ENCODE measurements around the gene ECM2.

Gene ECM2

DNA sequence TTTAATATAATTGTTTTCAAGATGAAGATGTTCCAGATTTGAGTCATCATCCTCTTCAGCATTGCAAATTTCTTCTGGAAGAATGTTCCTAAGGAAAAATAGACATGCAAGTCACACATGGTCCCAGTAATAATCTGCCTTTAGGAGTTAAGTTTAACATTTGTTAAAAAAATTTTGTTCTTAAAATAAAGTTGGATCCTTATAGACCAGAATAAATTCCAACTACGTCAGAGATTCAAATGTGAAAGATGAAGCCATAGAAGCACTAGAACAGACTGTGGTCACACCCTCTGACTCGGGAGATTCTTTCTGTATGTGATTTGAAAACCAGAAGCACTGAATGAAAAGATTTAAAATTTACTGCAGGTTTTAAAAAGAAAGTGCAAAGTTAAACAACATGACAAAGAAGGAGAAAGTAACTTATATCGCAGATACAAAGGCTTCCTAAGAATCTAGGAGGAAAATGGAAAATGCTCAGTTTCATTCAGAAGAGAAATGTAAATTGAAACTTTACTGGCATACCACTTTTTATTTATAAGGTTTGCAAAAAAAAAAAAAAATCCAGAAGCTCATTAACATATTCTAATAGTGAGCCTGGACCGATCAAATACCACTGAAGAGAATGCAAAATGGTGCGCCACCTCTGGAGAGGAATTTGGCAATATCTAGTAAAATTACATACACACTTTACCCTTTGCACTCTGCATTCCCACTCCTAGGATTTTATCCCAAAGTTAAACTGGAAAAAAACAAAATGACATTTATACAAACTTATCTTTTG, 39.2 kb downstream of the ECM2 start:
- TF ChIP-seq POLR2AphosphoS5 (IDR thresholded peaks at IDR 0.05; ENCODE audit: low read depth, low read length) (no peak), SIN3A (IDR thresholded peaks at IDR 0.05; ENCODE audit: borderline replicate concordance, insufficient read depth, low read length) (no peak), TAF1 (IDR thresholded peaks at IDR 0.05; ENCODE audit: borderline replicate concordance, insufficient read depth, low read length) (no peak), FOXP2 (optimal IDR thresholded peaks at IDR 0.05; ENCODE audit: borderline replicate concordance, extremely low read depth, extremely low read length, insufficient read depth) (no peak)
- TF ChIP-seq, protein P1, sequence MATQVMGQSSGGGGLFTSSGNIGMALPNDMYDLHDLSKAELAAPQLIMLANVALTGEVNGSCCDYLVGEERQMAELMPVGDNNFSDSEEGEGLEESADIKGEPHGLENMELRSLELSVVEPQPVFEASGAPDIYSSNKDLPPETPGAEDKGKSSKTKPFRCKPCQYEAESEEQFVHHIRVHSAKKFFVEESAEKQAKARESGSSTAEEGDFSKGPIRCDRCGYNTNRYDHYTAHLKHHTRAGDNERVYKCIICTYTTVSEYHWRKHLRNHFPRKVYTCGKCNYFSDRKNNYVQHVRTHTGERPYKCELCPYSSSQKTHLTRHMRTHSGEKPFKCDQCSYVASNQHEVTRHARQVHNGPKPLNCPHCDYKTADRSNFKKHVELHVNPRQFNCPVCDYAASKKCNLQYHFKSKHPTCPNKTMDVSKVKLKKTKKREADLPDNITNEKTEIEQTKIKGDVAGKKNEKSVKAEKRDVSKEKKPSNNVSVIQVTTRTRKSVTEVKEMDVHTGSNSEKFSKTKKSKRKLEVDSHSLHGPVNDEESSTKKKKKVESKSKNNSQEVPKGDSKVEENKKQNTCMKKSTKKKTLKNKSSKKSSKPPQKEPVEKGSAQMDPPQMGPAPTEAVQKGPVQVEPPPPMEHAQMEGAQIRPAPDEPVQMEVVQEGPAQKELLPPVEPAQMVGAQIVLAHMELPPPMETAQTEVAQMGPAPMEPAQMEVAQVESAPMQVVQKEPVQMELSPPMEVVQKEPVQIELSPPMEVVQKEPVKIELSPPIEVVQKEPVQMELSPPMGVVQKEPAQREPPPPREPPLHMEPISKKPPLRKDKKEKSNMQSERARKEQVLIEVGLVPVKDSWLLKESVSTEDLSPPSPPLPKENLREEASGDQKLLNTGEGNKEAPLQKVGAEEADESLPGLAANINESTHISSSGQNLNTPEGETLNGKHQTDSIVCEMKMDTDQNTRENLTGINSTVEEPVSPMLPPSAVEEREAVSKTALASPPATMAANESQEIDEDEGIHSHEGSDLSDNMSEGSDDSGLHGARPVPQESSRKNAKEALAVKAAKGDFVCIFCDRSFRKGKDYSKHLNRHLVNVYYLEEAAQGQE (IDR thresholded peaks at IDR 0.05; ENCODE audit: insufficient read depth in 1 of 2, low read depth in 2 of 2, low read length in 2 of 2) = no peak

- no peak for TF ChIP-seq SIN3A (IDR thresholded peaks at IDR 0.05; ENCODE audit: borderline replicate concordance, insufficient read depth, low read length)
Observed at GRCh38 chr9:92494856-92495255, 40.9 kb downstream of the ECM2 start.

GRCh38 chr9:92493749-92494387, 41.9 kb downstream of the ECM2 start:
- TF ChIP-seq FOXP2 (optimal IDR thresholded peaks at IDR 0.05; ENCODE audit: borderline replicate concordance, extremely low read depth, extremely low read length, insufficient read depth) (no peak), SIN3A (IDR thresholded peaks at IDR 0.05; ENCODE audit: borderline replicate concordance, insufficient read depth, low read length) (no peak), POLR2AphosphoS5 (IDR thresholded peaks at IDR 0.05; ENCODE audit: low read depth, low read length) (no peak), TAF1 (IDR thresholded peaks at IDR 0.05; ENCODE audit: borderline replicate concordance, insufficient read depth, low read length) (no peak)
- TF ChIP-seq, protein P1 (IDR thresholded peaks at IDR 0.05; ENCODE audit: insufficient read depth in 1 of 2, low read depth in 2 of 2, low read length in 2 of 2) = no peak

DNA sequence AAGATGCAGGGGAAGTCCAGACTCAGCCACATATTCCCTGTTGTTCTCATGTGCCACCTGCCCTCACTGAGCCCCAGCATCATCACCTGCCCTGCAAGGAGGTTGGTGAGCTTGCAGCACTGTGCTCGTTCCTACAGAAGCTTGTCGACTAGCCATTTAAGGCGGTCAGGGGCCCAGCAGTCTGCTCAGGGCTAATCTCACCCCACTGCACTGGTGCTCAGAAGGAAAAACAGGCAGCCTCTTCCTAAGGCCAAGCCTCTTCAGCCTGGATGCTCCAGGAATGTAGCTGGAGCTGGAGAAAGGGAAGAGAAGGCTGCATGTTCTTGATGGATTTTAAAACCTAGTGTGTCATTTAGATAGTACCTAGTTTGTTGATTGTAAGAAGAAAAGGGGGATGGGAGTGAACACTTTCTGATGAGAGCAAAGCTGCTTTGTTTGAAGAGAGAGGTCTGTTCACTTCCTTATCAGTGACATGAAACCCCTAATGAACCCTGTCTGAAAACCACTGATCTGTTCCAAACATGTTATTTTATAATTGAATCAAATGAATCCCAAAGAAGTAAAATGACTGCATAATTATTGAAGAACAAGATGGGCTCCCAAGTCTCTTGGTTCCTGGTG, 42.9 kb downstream of the ECM2 start:
- TF ChIP-seq, protein P1 (IDR thresholded peaks at IDR 0.05; ENCODE audit: insufficient read depth in 1 of 2, low read depth in 2 of 2, low read length in 2 of 2) = no peak
- no peak for TF ChIP-seq FOXP2 (optimal IDR thresholded peaks at IDR 0.05; ENCODE audit: borderline replicate concordance, extremely low read depth, extremely low read length, insufficient read depth)
- TF ChIP-seq TAF1 (IDR thresholded peaks at IDR 0.05; ENCODE audit: borderline replicate concordance, insufficient read depth, low read length) = no peak
- TF ChIP-seq SIN3A (IDR thresholded peaks at IDR 0.05; ENCODE audit: borderline replicate concordance, insufficient read depth, low read length) = no peak
- no peak for TF ChIP-seq POLR2AphosphoS5 (IDR thresholded peaks at IDR 0.05; ENCODE audit: low read depth, low read length)

DNA sequence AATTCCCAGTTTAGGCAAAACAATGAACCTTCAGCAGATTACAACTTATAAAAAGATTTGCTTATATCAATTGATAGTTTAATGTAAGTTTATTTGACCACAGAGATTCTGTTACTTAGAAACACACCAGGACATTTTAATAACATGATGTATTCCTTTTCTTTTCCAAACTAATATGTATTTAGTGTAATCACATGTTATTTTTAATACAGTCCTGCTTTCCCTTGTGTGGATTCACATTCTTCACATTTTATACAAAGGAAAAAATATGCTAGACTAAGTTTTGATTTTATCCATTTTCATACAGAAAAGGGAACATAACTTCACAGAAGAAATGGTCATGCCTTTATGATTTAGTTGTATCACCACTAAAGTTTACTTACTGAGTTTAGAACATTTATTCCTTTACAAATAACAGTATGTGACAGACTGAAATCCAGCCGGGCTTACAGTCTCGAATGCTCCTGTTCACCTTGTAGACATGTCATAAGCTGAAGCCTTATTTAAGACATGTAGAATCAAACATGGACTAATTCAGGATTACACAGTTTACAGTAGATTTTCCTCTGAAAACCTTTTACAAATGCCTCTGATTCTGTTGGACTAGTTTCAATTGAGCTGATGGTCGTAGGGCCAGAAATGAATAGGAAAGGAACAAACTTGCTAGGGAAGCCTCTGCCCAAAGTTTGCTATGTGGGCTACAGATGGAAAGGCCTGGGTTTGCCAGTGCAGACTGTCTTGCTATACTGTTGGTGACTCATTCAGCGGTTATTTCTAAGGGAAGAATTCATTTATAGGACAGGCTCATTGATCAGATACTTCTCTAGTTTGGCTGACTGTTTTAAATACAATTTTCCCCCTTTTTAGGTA, 46.9 kb downstream of the ECM2 start:
- TF ChIP-seq FOXP2 (optimal IDR thresholded peaks at IDR 0.05; ENCODE audit: borderline replicate concordance, extremely low read depth, extremely low read length, insufficient read depth) = no peak
- TF ChIP-seq, protein P1 (IDR thresholded peaks at IDR 0.05; ENCODE audit: insufficient read depth in 1 of 2, low read depth in 2 of 2, low read length in 2 of 2) = no peak
- no peak for TF ChIP-seq SIN3A (IDR thresholded peaks at IDR 0.05; ENCODE audit: borderline replicate concordance, insufficient read depth, low read length)
- TF ChIP-seq TAF1 (IDR thresholded peaks at IDR 0.05; ENCODE audit: borderline replicate concordance, insufficient read depth, low read length) = no peak
- TF ChIP-seq POLR2AphosphoS5 (IDR thresholded peaks at IDR 0.05; ENCODE audit: low read depth, low read length) = no peak

Data from PFSK-1 (cell line).